HCT116 (cell line): ENCODE results near the gene CDC42SE1. TPM values are rescaled to one million over a fixed set of nuclear protein-coding genes. Genes with fewer than 3 reads are reported as not detected.

Experiments
- ATAC-seq: fragments of 200-7000 bp; cut with Tn5 transposase; 2 replicates; pipeline ENCODE4 v1.9.1; 2020; ENCODE audit warnings: mild to moderate bottlenecking, moderate library complexity
- BruUV-seq: library from RNA; stranded (reverse); fragments of 400-500 nt; replicated peaks from 2 replicates; lab custom pipeline; 2021; lab: Mats Ljungman, UMichigan
- CTCF ChIA-PET: fragments of 300-600 bp; sonication (Branson Sonifier 250); formaldehyde crosslinking; loops from one replicate; lab custom pipeline; 2021; ENCODE audit warnings: antibody characterized with exemption; lab: Charles Lee
- POLR2A ChIA-PET: fragments of 300-600, 350-600 bp; sonication (Branson Sonifier 250); formaldehyde crosslinking; loops from one replicate; lab custom pipeline; 2021; ENCODE audit warnings: antibody characterized with exemption; lab: Charles Lee
- RAD21 ChIA-PET, 2 experiments: fragments of 300-600 bp; sonication (Branson Sonifier 250); formaldehyde crosslinking; loops; one replicate each; lab custom pipeline; 2023; ENCODE audit warnings: low total read pairs in 2 of 2; ENCODE audit not compliant: uncharacterized antibody in 2 of 2, unreplicated experiment in 2 of 2, low non-redundant PET in 1 of 2; lab: Charles Lee
- DNase-seq: peaks from one replicate; pipeline ENCODE4 v3.0.0-alpha.2; 2010; ENCODE audit warnings: low read depth, low spot score
- H2AFZ ChIP-seq: fragments of 200-600 bp; shearing (Covaris generic), sonication (generic); 2 replicates; pipeline ENCODE4 v1.6.1; 2017; ENCODE audit warnings: low read depth, mixed run types, mixed read lengths, antibody characterized with exemption, low read length; ENCODE audit not compliant: poor library complexity, severe bottlenecking
- H3K27ac ChIP-seq: 2 replicates; pipeline ENCODE4 v1.5.1; 2012; ENCODE audit warnings: low read depth, low read length
- H3K27me3 ChIP-seq: fragments of 200-600 bp; sonication (generic); 2 replicates; pipeline ENCODE4 v1.6.1; 2016; ENCODE audit warnings: mixed run types, low read length, mixed read lengths; ENCODE audit not compliant: insufficient read depth
- H3K36me3 ChIP-seq, 2 experiments: fragments of 200-500 bp in 1 of 2; fragments of 200-600 bp in 1 of 2; sonication (Bioruptor generic) in 1 of 2; sonication (generic) in 1 of 2; 2 replicates each; pipeline versions ENCODE4 v1.5.1 to v1.6.1; 2014 to 2016; ENCODE audit warnings: low read length in 2 of 2, inconsistent platforms in 1 of 2, mixed read lengths in 1 of 2, mixed run types in 1 of 2; ENCODE audit not compliant: insufficient read depth in 2 of 2, control insufficient read depth in 1 of 2
- H3K4me1 ChIP-seq, 2 experiments: fragments of 200-600 bp in 1 of 2; sonication (generic) in 1 of 2; 2 replicates each; pipeline versions ENCODE4 v1.5.1 to v1.6.1; 2012 to 2017; ENCODE audit warnings: low read length in 2 of 2, inconsistent platforms in 1 of 2, mild to moderate bottlenecking in 1 of 2, mixed read lengths in 1 of 2, mixed run types in 1 of 2, moderate library complexity in 1 of 2; ENCODE audit not compliant: insufficient read depth in 2 of 2, control insufficient read depth in 1 of 2
- H3K4me2 ChIP-seq: fragments of 200-600 bp; sonication (generic); 2 replicates; pipeline ENCODE4 v1.6.1; 2017; ENCODE audit warnings: mixed run types, low read length, mixed read lengths
- H3K4me3 ChIP-seq, 2 experiments: fragments of 200-600 bp in 1 of 2; sonication (generic) in 1 of 2; replicated peaks in 1 of 2; 2 replicates each; pipeline ENCODE4 v1.5.1; 2011 to 2016; ENCODE audit warnings: low read length in 2 of 2, control low read depth in 1 of 2, low read depth in 1 of 2, mild to moderate bottlenecking in 1 of 2, mixed read lengths in 1 of 2, mixed run types in 1 of 2
- H3K79me2 ChIP-seq: fragments of 200-600 bp; sonication (generic); 2 replicates; pipeline ENCODE4 v1.6.1; 2017; ENCODE audit warnings: mild to moderate bottlenecking, mixed run types, low read length, moderate library complexity, mixed read lengths; ENCODE audit not compliant: insufficient read depth
- H3K9ac ChIP-seq: fragments of 200-600 bp; sonication (generic); 2 replicates; pipeline ENCODE4 v1.6.1; 2016; ENCODE audit warnings: low read length, mixed read lengths
- H3K9me2 ChIP-seq: fragments of 200-600 bp; sonication (generic), shearing (Covaris generic); 2 replicates; pipeline ENCODE4 v1.6.1; 2017; ENCODE audit warnings: mixed run types, mild to moderate bottlenecking, moderate library complexity; ENCODE audit not compliant: insufficient read depth
- H3K9me3 ChIP-seq, 2 experiments: fragments of 200-500 bp in 1 of 2; fragments of 200-600 bp in 1 of 2; sonication (Bioruptor generic) in 1 of 2; sonication (generic) in 1 of 2; 2 replicates each; pipeline ENCODE4 v1.6.1; 2014 to 2017; ENCODE audit warnings: low read length in 2 of 2, mixed read lengths in 2 of 2, inconsistent platforms in 1 of 2, low read depth in 1 of 2, mild to moderate bottlenecking in 1 of 2, mixed run types in 1 of 2, moderate library complexity in 1 of 2; ENCODE audit not compliant: control insufficient read depth in 1 of 2, insufficient read depth in 1 of 2
- H4K20me1 ChIP-seq: fragments of 200-600 bp; sonication (generic), shearing (Covaris generic); 2 replicates; pipeline ENCODE4 v1.6.1; 2017; ENCODE audit warnings: mixed run types, mild to moderate bottlenecking, moderate library complexity; ENCODE audit not compliant: insufficient read depth
- EZH2 ChIP-seq: fragments of 200-600 bp; sonication (generic); IDR thresholded peaks from 2 replicates; pipeline ENCODE4 v1.6.1; 2017; ENCODE audit warnings: antibody characterized with exemption, mixed run types
- MAX ChIP-seq: IDR thresholded peaks from 2 replicates; pipeline ENCODE4 v1.6.1; 2012
- RAD21 ChIP-seq: IDR thresholded peaks from 2 replicates; pipeline ENCODE4 v1.6.1; 2012; ENCODE audit warnings: low read depth, mild to moderate bottlenecking
- SP1 ChIP-seq: IDR thresholded peaks from 2 replicates; pipeline ENCODE4 v1.6.1; 2012; ENCODE audit warnings: low read depth
- ZNF274 ChIP-seq: fragments of 200-500 bp; sonication (Bioruptor generic); IDR thresholded peaks from 2 replicates; pipeline ENCODE4 v1.6.1; 2014; ENCODE audit warnings: mild to moderate bottlenecking, low read depth, low read length, inconsistent platforms
- intact Hi-C: fragments of 100-400 bp; cut with micrococcal nuclease; formaldehyde crosslinking; loops from 2 replicates; pipeline ENCODE4 v1.10.0; 2022
- total RNA-seq: library from RNA; stranded (reverse); gene quantifications from one replicate; pipeline ENCODE4 v1.2.1, GENCODE V29; 2021; ENCODE audit not compliant: unreplicated experiment
- TF ChIP-seq, protein P1 (sequence below), 3 experiments: fragments of 200-600 bp in 1 of 3; sonication (generic) in 1 of 3; IDR thresholded peaks in 2 of 3; conservative IDR thresholded peaks in 1 of 3; 2 replicates each; pipeline ENCODE4 v1.5.1; 2012 to 2017; ENCODE audit warnings: low read depth in 2 of 3, low read length in 2 of 3, antibody characterized with exemption in 1 of 3, borderline replicate concordance in 1 of 3, control low read depth in 1 of 3, mild to moderate bottlenecking in 1 of 3, mixed read lengths in 1 of 3, mixed run types in 1 of 3, moderate library complexity in 1 of 3; ENCODE audit not compliant: insufficient read depth in 1 of 3

Gene CDC42SE1
- total RNA-seq, 1 experiment from 2014 or later = 50.5 TPM

- RAD21 ChIA-PET = no interaction called here
- Histone ChIP-seq H3K36me3 (peaks cover 7 to 10% of the 10 kb centered on the region in 2 experiments; a peak in 3 of 4 replicates), H2AFZ (no peak overlapping the region), H3K4me3 (no peak overlapping the region), H3K4me1 (no peaks in the 10 kb centered on the region), H3K9me2 (no peaks in the 10 kb centered on the region), H3K4me2 (no peak overlapping the region), H3K9me3 (no peaks in the 10 kb centered on the region)
- intact Hi-C loops = no loop called here
- 0 out of 2 replicates have a peak, but pooled peaks have one; percentile 8 for ATAC-seq
- TF ChIP-seq MAX = no peak
- TF ChIP-seq, protein P1, sequence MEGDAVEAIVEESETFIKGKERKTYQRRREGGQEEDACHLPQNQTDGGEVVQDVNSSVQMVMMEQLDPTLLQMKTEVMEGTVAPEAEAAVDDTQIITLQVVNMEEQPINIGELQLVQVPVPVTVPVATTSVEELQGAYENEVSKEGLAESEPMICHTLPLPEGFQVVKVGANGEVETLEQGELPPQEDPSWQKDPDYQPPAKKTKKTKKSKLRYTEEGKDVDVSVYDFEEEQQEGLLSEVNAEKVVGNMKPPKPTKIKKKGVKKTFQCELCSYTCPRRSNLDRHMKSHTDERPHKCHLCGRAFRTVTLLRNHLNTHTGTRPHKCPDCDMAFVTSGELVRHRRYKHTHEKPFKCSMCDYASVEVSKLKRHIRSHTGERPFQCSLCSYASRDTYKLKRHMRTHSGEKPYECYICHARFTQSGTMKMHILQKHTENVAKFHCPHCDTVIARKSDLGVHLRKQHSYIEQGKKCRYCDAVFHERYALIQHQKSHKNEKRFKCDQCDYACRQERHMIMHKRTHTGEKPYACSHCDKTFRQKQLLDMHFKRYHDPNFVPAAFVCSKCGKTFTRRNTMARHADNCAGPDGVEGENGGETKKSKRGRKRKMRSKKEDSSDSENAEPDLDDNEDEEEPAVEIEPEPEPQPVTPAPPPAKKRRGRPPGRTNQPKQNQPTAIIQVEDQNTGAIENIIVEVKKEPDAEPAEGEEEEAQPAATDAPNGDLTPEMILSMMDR (IDR thresholded peaks at IDR 0.05 in 2 of 3, conservative IDR thresholded peaks at IDR 0.05 in 1 of 3; ENCODE audit: borderline replicate concordance in 1 of 3, insufficient read depth in 1 of 3, low read depth in 2 of 3, low read length in 2 of 3) = 0 out of 6 replicates have a peak, but pooled peaks of 2 of the 3 experiments have one; percentile 13 to 16
- TF ChIP-seq RAD21 = no peak
- no peak for TF ChIP-seq EZH2
- TF ChIP-seq, all 23 proteins: peak for 1
- no peak overlapping the region for H3K27ac ChIP-seq
- H3K27me3 ChIP-seq = no peaks in the 10 kb centered on the region
- no TSS peak for BruUV-seq
- no peaks in the 10 kb centered on the region for H3K79me2 ChIP-seq
- no peak overlapping the region for H3K9ac ChIP-seq
- ChIA-PET POLR2A (no interaction called here), CTCF (no interaction called here)
- no peak for DNase-seq
- H4K20me1 ChIP-seq = no peaks in the 10 kb centered on the region
These were observed 11.3 kb downstream of the CDC42SE1 start for GRCh38 chr1:151047925-151048644.

GRCh38 chr1:151047591-151047924 lies 11.9 kb downstream of the CDC42SE1 start, which contains the start of gene C1orf56:
Gene C1orf56, plus strand, starts transcription at chr1:151047751. Its CDS starts 97 bp downstream, at chr1:151047848.
- POLR2A ChIA-PET = no interaction called here
- no peak within 1 kb of the TSS for H2AFZ ChIP-seq
- no peaks in the 10 kb centered on the region for H3K9me3 ChIP-seq
- intact Hi-C loops = no loop called here
- RAD21 ChIA-PET = no interaction called here
- no peaks in the 10 kb centered on the region for H3K4me1 ChIP-seq
- H4K20me1 ChIP-seq = no peaks in the 10 kb centered on the region
- CTCF ChIA-PET = no interaction called here
- no peak within 1 kb of the TSS for H3K27ac ChIP-seq
- H3K9ac ChIP-seq = no peak within 1 kb of the TSS
- no peaks in the 10 kb centered on the region for H3K79me2 ChIP-seq
- H3K27me3 ChIP-seq = no peaks in the 10 kb centered on the region
- no peak within 1 kb of the TSS for H3K4me3 ChIP-seq
- peaks cover 2 to 5% of the 10 kb centered on the region in 2 experiments; a peak in 3 of 4 replicates for H3K36me3 ChIP-seq
- no peak for DNase-seq
- TF ChIP-seq ZNF274 (no peak), SP1 (no peak)
- TF ChIP-seq, all 23 proteins: peak for 0
- BruUV-seq = no TSS peak
- H3K4me2 ChIP-seq = no peak within 1 kb of the TSS
- H3K9me2 ChIP-seq = no peaks in the 10 kb centered on the region
- no peak for ATAC-seq
